Spleen (tissue), 11 donors: Measurements from ENCODE around the gene ERBB4. TPM values are rescaled to one million over a fixed set of nuclear protein-coding genes. Genes with fewer than 3 reads are reported as not detected.

Experiments used
- DNase-seq: peaks from one replicate; pipeline ENCODE4 v3.0.0-alpha.2; 2020
- H3K27ac ChIP-seq, 8 donors: fragments of 200-600 bp; sonication (generic) in 7 of 8; 1 replicate in 4 of 8; 2 replicates in 4 of 8; pipeline versions ENCODE4 v1.5.0 to v1.8.0; 2016 to 2021; ENCODE audit warnings: inconsistent platforms in 4 of 8, mild to moderate bottlenecking in 4 of 8, moderate library complexity in 1 of 8
- H3K27me3 ChIP-seq, 7 donors: fragments of 200-600 bp; sonication (generic) in 6 of 7; replicated peaks in 1 of 7; 1 replicate in 4 of 7; 2 replicates in 3 of 7; pipeline versions ENCODE4 v1.5.0 to v1.8.0; 2016 to 2021; ENCODE audit warnings: inconsistent platforms in 3 of 7, mild to moderate bottlenecking in 1 of 7
- H3K36me3 ChIP-seq, 6 donors: fragments of 200-600 bp; sonication (generic) in 5 of 6; 1 replicate in 4 of 6; 2 replicates in 2 of 6; pipeline versions ENCODE4 v1.5.0 to v1.8.0; 2016 to 2021; ENCODE audit warnings: inconsistent platforms in 2 of 6
- H3K4me1 ChIP-seq, 6 donors: fragments of 200-600 bp; sonication (generic) in 5 of 6; 1 replicate in 3 of 6; 2 replicates in 3 of 6; pipeline versions ENCODE4 v1.5.0 to v1.8.0; 2016 to 2021; ENCODE audit warnings: inconsistent platforms in 3 of 6
- H3K4me3 ChIP-seq, 8 donors: fragments of 200-600 bp; sonication (generic) in 7 of 8; 1 replicate in 4 of 8; 2 replicates in 4 of 8; pipeline versions ENCODE4 v1.5.0 to v1.8.0; 2016 to 2021; ENCODE audit warnings: inconsistent platforms in 4 of 8, mild to moderate bottlenecking in 4 of 8, moderate library complexity in 2 of 8
- H3K9me3 ChIP-seq, 8 donors: fragments of 200-600 bp; sonication (generic) in 7 of 8; 1 replicate in 4 of 8; 2 replicates in 4 of 8; pipeline versions ENCODE4 v1.5.0 to v1.8.0; 2016 to 2021; ENCODE audit warnings: inconsistent platforms in 4 of 8
- CTCF ChIP-seq, 11 experiments: fragments of 200-600 bp in 7 of 11; fragments of 450-650 bp in 4 of 11; sonication (generic) in 4 of 11; IDR thresholded peaks in 8 of 11; conservative IDR thresholded peaks in 3 of 11; 1 replicate in 7 of 11; 2 replicates in 4 of 11; pipeline versions ENCODE4 v1.4.0 to v1.8.0; 2016 to 2021; ENCODE audit warnings: antibody characterized with exemption in 11 of 11, inconsistent platforms in 4 of 11, mild to moderate bottlenecking in 1 of 11
- POLR2A ChIP-seq, 3 donors: fragments of 450-650 bp; IDR thresholded peaks; one replicate each; pipeline ENCODE4 v1.5.1; 2017; ENCODE audit warnings: antibody characterized with exemption in 3 of 3, mild to moderate bottlenecking in 1 of 3
- POLR2AphosphoS5 ChIP-seq, 3 donors: sonication (generic); formaldehyde crosslinking; IDR thresholded peaks; one replicate each; pipeline ENCODE4 v1.5.1; 2017; ENCODE audit warnings: antibody characterized with exemption in 3 of 3
- WGBS, 5 donors: extraction: QIAGEN DNeasy Blood & Tissue Kit in 3 of 5; methylation state at CpG; one replicate each; pipeline versions ENCODE4 v1.1.5 to v1.1.7; 2013 to 2018; 5-methylcytosine and 5-hydroxymethylcytosine counted together
- intact Hi-C: fragments of 100-400 bp; cut with DNase I; formaldehyde crosslinking; loops from one replicate; pipeline ENCODE4 v1.15.0; 2023; ENCODE audit warnings: low total_unique reads
- polyA plus RNA-seq, 3 donors: library from polyadenylated mRNA; stranded (reverse); fragments of 200-250 nt; gene quantifications; one replicate each; pipeline ENCODE4 v1.2.1, GENCODE V29; 2013
- total RNA-seq, 7 donors: library from RNA; depleted of rRNA in 3 of 7; stranded (reverse); fragments of >200 nt in 3 of 7; fragmentation: NEBNext Ultra II Directional in 4 of 7; extraction: Animal tissue kit (Norgen Biotek cat#: 25700) in 4 of 7; gene quantifications; one replicate each; pipeline versions ENCODE4 v1.1.0 to v1.2.1, GENCODE V29; 2016 to 2021
- donor health status: healthy with polysubstance abuse.
- donor health status: DM: no; HTN: no; CAD: no; lungs with moderate emphysema.
- donor health status: DM: no; HTN: no; CAD: no.
- donor health status: Bipolar disorder and iron deficiency.
- donor health status: healthy.
- donor health status: DM: no; HTN: no; CAD: no.
- donor health status: DM: yes; HTN: yes; CAD: no.

The ERBB4 gene
- total and polyA plus RNA-seq, 10 donors = under 0.01 to 1.4 (median 0.35) TPM

GRCh38 chr2:211957799-211958198 is 580.8 kb downstream of the ERBB4 start:
- Histone ChIP-seq H3K4me3 (no peak overlapping the region), H3K36me3 (no peaks in the 10 kb centered on the region), H3K27ac (no peak overlapping the region), H3K9me3 (peaks cover 0 to 2% (median 0%) of the 10 kb centered on the region in 8 donors), H3K4me1 (no peaks in the 10 kb centered on the region), H3K27me3 (no peaks in the 10 kb centered on the region)
- WGBS, 5 donors = 62 to 78% (median 71%) methylated on average over 1 of the region's 1 CpG
- TF ChIP-seq POLR2A (IDR thresholded peaks at IDR 0.05) (no peak), CTCF (IDR thresholded peaks at IDR 0.05 in 8 of 11, conservative IDR thresholded peaks at IDR 0.05 in 3 of 11) (no peak), POLR2AphosphoS5 (IDR thresholded peaks at IDR 0.05) (no peak)
- no peak for DNase-seq
- intact Hi-C loops = no loop called here

GRCh38 chr2:211955648-211956047 is 583.0 kb downstream of the ERBB4 start:
- no peaks in the 10 kb centered on the region for H3K4me1 ChIP-seq
- no peak overlapping the region for H3K27ac ChIP-seq
- H3K27me3 ChIP-seq = no peaks in the 10 kb centered on the region
- WGBS, 5 donors = 68 to 84% (median 72%) methylated on average over 1 of the region's 1 CpG
- H3K4me3 ChIP-seq = no peak overlapping the region
- TF ChIP-seq CTCF (IDR thresholded peaks at IDR 0.05 in 8 of 11, conservative IDR thresholded peaks at IDR 0.05 in 3 of 11) (no peak), POLR2A (IDR thresholded peaks at IDR 0.05) (no peak), POLR2AphosphoS5 (IDR thresholded peaks at IDR 0.05) (no peak)
- no peak for DNase-seq
- intact Hi-C loops = no loop called here
- H3K36me3 ChIP-seq = no peaks in the 10 kb centered on the region
- peaks cover 0 to 21% (median 12%) of the 10 kb centered on the region in 8 donors for H3K9me3 ChIP-seq

- Histone ChIP-seq H3K9me3 (peaks cover 0 to 24% (median 14%) of the 10 kb centered on the region in 8 donors), H3K36me3 (no peaks in the 10 kb centered on the region), H3K27ac (no peak overlapping the region), H3K4me1 (no peaks in the 10 kb centered on the region), H3K4me3 (no peak overlapping the region), H3K27me3 (no peaks in the 10 kb centered on the region)
- TF ChIP-seq CTCF (IDR thresholded peaks at IDR 0.05 in 8 of 11, conservative IDR thresholded peaks at IDR 0.05 in 3 of 11) (no peak), POLR2AphosphoS5 (IDR thresholded peaks at IDR 0.05) (no peak), POLR2A (IDR thresholded peaks at IDR 0.05) (no peak)
- 64 to 76% (median 69%) methylated on average over 2 of the region's 2 CpGs for WGBS, 5 donors
- intact Hi-C loops = no loop called here
- DNase-seq = no peak
Observed at GRCh38 chr2:211948932-211949331, 589.7 kb downstream of the ERBB4 start.

GRCh38 chr2:211946960-211947359 is 591.6 kb downstream of the ERBB4 start:
- Histone ChIP-seq H3K27me3 (no peaks in the 10 kb centered on the region), H3K27ac (no peak overlapping the region), H3K4me1 (no peaks in the 10 kb centered on the region), H3K36me3 (no peaks in the 10 kb centered on the region), H3K4me3 (no peak overlapping the region), H3K9me3 (peaks cover 0 to 20% (median 13%) of the 10 kb centered on the region in 8 donors)
- intact Hi-C loops = no loop called here
- no peak for TF ChIP-seq POLR2AphosphoS5 (IDR thresholded peaks at IDR 0.05)
- WGBS, 5 donors = 0 to 4% (median 0%) methylated on average over 1 of the region's 1 CpG
- no peak for DNase-seq

GRCh38 chr2:211944572-211944971 is 594.0 kb downstream of the ERBB4 start:
- H3K4me1 ChIP-seq = no peaks in the 10 kb centered on the region
- H3K27ac ChIP-seq = no peak overlapping the region
- DNase-seq = no peak
- intact Hi-C loops = no loop called here
- WGBS, 5 donors = 57 to 100% (median 89%) methylated on average over 1 of the region's 1 CpG
- no peak overlapping the region for H3K4me3 ChIP-seq
- no peaks in the 10 kb centered on the region for H3K27me3 ChIP-seq
- no peaks in the 10 kb centered on the region for H3K36me3 ChIP-seq
- TF ChIP-seq POLR2A (IDR thresholded peaks at IDR 0.05) (no peak), POLR2AphosphoS5 (IDR thresholded peaks at IDR 0.05) (no peak), CTCF (IDR thresholded peaks at IDR 0.05 in 8 of 11, conservative IDR thresholded peaks at IDR 0.05 in 3 of 11) (no peak)
- H3K9me3 ChIP-seq = no peaks in the 10 kb centered on the region
